ENCODE data around the gene MIOS.

GRCh38 chr7:7566651-7567611 lies at the start of gene MIOS:
- TF ChIP-seq, protein P1, sequence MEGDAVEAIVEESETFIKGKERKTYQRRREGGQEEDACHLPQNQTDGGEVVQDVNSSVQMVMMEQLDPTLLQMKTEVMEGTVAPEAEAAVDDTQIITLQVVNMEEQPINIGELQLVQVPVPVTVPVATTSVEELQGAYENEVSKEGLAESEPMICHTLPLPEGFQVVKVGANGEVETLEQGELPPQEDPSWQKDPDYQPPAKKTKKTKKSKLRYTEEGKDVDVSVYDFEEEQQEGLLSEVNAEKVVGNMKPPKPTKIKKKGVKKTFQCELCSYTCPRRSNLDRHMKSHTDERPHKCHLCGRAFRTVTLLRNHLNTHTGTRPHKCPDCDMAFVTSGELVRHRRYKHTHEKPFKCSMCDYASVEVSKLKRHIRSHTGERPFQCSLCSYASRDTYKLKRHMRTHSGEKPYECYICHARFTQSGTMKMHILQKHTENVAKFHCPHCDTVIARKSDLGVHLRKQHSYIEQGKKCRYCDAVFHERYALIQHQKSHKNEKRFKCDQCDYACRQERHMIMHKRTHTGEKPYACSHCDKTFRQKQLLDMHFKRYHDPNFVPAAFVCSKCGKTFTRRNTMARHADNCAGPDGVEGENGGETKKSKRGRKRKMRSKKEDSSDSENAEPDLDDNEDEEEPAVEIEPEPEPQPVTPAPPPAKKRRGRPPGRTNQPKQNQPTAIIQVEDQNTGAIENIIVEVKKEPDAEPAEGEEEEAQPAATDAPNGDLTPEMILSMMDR (IDR thresholded peaks at IDR 0.05; ENCODE audit: poor library complexity) = no peak
- TF ChIP-seq EZH2 (IDR thresholded peaks at IDR 0.05; ENCODE audit: borderline replicate concordance) = no peak

Measured in hepatocyte (in vitro differentiated cells).